Smooth muscle cell (in vitro differentiated cells): ENCODE measurements around the gene ANKRD12. TPM values are rescaled to one million over a fixed set of nuclear protein-coding genes. Genes with fewer than 3 reads are reported as not detected.
"Not testable (repeated sequence)": the region's sequence is repeated elsewhere in the genome, so short reads cannot be mapped to it uniquely, and the experiment has no call there.

Experiments
- DNase-seq: peaks from one replicate; lab custom pipeline; 2025; ENCODE audit not compliant: unreplicated experiment; lab: John Stamatoyannopoulos, UW
- H2AFZ ChIP-seq: fragments of 200-600 bp; sonication (generic); 2 replicates; pipeline ENCODE4 v1.6.0; 2016; ENCODE audit warnings: antibody characterized with exemption, low read depth, mild to moderate bottlenecking
- H3F3A ChIP-seq: fragments of 200-600 bp; sonication (generic); 2 replicates; pipeline ENCODE4 v1.6.0; 2017; ENCODE audit warnings: antibody characterized with exemption, low read depth
- H3K27ac ChIP-seq: fragments of 200-600 bp; sonication (generic); 2 replicates; pipeline ENCODE4 v1.5.1; 2016; ENCODE audit warnings: low read depth, mild to moderate bottlenecking
- H3K27me3 ChIP-seq: fragments of 200-600 bp; sonication (generic); 2 replicates; pipeline ENCODE4 v1.6.1; 2016; ENCODE audit warnings: low read depth, mild to moderate bottlenecking
- H3K36me3 ChIP-seq: fragments of 200-600 bp; sonication (generic); 2 replicates; pipeline ENCODE4 v1.5.1; 2016; ENCODE audit warnings: low read depth
- H3K4me1 ChIP-seq: fragments of 200-600 bp; sonication (generic); 2 replicates; pipeline ENCODE4 v1.5.1; 2016; ENCODE audit warnings: low read depth
- H3K4me2 ChIP-seq: fragments of 200-600 bp; sonication (generic); 2 replicates; pipeline ENCODE4 v1.6.0; 2016; ENCODE audit warnings: mild to moderate bottlenecking
- H3K4me3 ChIP-seq: fragments of 200-600 bp; sonication (generic); 2 replicates; pipeline ENCODE4 v1.5.1; 2016; ENCODE audit warnings: mild to moderate bottlenecking
- H3K79me2 ChIP-seq: fragments of 200-600 bp; sonication (generic); 2 replicates; pipeline ENCODE4 v1.6.0; 2016; ENCODE audit warnings: low read depth, mild to moderate bottlenecking
- H3K9ac ChIP-seq: fragments of 200-600 bp; sonication (generic); 2 replicates; pipeline ENCODE4 v1.6.0; 2016; ENCODE audit warnings: low read depth
- H3K9me3 ChIP-seq: fragments of 200-600 bp; sonication (generic); replicated peaks from 2 replicates; pipeline ENCODE4 v1.5.1; 2016; ENCODE audit warnings: low read depth
- H4K20me1 ChIP-seq: fragments of 200-600 bp; sonication (generic); 2 replicates; pipeline ENCODE4 v1.6.0; 2016; ENCODE audit warnings: low read depth
- WGBS: methylation state at CpG from one replicate; pipeline ENCODE4 v1.1.7; 2016; ENCODE audit warnings: low lambda C conversion rate; 5-methylcytosine and 5-hydroxymethylcytosine counted together
- polyA plus RNA-seq: library from polyadenylated mRNA; unstranded; fragments of >200 nt; fragmentation: Nextera tagmentation; extraction: Ambion mirVana; gene quantifications from 2 replicates; pipeline ENCODE4 v1.2.1, GENCODE V29; 2016
- total RNA-seq: library from RNA; depleted of rRNA; stranded (reverse); fragments of >200 nt; gene quantifications from 2 replicates; pipeline ENCODE4 v1.2.3, GENCODE V29; 2014
- TF ChIP-seq, protein P1 (sequence below): fragments of 200-600 bp; sonication (generic); IDR thresholded peaks from 2 replicates; pipeline ENCODE4 v1.5.1; 2017; ENCODE audit warnings: borderline replicate concordance, mild to moderate bottlenecking, antibody characterized with exemption; ENCODE audit not compliant: insufficient read depth, poor library complexity, severe bottlenecking

The ANKRD12 gene
- total and polyA plus RNA-seq, 2 experiments from 2014 or later: 28.8 to 43.7 TPM

DNA sequence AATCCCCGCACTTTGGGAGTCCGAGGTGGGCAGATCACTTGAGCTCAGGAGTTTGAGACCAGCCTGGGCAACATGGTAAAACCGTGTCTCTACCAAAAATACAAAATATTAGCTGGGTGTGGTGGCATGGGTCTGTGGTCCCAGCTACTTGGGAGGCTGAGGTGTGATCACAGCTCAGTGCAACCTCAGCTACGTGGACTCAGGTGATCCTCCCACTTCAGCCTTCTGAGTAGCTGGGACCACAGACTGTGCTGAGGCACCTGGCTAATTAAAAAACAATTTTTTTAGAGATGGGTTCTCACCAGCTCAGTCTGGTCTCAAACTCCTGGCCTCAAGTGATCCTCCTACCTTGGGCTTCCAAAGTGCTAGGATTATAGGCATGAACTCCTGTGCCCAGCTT, 23.4 kb downstream of the ANKRD12 start:
- no peak overlapping the region for H3K4me2 ChIP-seq
- H3K9me3 ChIP-seq: peaks cover 3% of the 10 kb centered on the region
- TF ChIP-seq, protein P1, sequence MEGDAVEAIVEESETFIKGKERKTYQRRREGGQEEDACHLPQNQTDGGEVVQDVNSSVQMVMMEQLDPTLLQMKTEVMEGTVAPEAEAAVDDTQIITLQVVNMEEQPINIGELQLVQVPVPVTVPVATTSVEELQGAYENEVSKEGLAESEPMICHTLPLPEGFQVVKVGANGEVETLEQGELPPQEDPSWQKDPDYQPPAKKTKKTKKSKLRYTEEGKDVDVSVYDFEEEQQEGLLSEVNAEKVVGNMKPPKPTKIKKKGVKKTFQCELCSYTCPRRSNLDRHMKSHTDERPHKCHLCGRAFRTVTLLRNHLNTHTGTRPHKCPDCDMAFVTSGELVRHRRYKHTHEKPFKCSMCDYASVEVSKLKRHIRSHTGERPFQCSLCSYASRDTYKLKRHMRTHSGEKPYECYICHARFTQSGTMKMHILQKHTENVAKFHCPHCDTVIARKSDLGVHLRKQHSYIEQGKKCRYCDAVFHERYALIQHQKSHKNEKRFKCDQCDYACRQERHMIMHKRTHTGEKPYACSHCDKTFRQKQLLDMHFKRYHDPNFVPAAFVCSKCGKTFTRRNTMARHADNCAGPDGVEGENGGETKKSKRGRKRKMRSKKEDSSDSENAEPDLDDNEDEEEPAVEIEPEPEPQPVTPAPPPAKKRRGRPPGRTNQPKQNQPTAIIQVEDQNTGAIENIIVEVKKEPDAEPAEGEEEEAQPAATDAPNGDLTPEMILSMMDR: no peak
- H3F3A ChIP-seq: no peaks in the 10 kb centered on the region
- no peaks in the 10 kb centered on the region for H3K36me3 ChIP-seq
- no peak overlapping the region for H3K9ac ChIP-seq
- H3K4me3 ChIP-seq: no peak overlapping the region
- H3K27ac ChIP-seq: no peak overlapping the region
- no peaks in the 10 kb centered on the region for H3K4me1 ChIP-seq
- 90% methylated on average over 4 of the region's 4 CpGs for WGBS
- no peak for DNase-seq
- no peak overlapping the region for H2AFZ ChIP-seq
- H3K27me3 ChIP-seq: no peaks in the 10 kb centered on the region
- H4K20me1 ChIP-seq: peaks cover 70% of the 10 kb centered on the region
- H3K79me2 ChIP-seq: peaks cover 94% of the 10 kb centered on the region

DNA sequence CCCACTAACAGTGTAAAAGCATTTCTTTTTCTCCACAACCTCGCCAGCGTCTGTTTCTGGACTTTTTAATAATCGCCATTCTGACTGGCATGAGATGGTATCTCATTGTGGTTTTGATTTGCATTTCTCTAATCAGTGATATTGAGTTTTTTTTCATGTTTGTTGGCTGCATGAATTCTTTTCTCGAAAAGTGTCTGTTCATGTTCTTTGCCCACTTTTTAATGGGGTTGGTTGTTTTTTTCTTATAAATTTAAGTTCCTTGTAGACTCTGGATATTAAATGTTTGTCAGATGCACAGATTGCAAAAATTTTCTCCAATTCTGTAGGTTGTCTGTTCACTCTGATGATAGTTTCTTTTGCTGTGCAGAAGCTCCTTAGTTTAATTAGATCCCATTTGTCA, 26.1 kb downstream of the ANKRD12 start:
- H3K27me3 ChIP-seq, H3K9me3 ChIP-seq, H3F3A ChIP-seq, H3K27ac ChIP-seq, H3K36me3 ChIP-seq, H2AFZ ChIP-seq, DNase-seq, H3K4me3 ChIP-seq, H3K4me1 ChIP-seq, H3K9ac ChIP-seq, H3K4me2 ChIP-seq: not testable (repeated sequence)
- Histone ChIP-seq H4K20me1 (peaks cover 50% of the 10 kb centered on the region), H3K79me2 (peaks cover 76% of the 10 kb centered on the region)
- WGBS: 97% methylated on average over 4 of the region's 4 CpGs

DNA sequence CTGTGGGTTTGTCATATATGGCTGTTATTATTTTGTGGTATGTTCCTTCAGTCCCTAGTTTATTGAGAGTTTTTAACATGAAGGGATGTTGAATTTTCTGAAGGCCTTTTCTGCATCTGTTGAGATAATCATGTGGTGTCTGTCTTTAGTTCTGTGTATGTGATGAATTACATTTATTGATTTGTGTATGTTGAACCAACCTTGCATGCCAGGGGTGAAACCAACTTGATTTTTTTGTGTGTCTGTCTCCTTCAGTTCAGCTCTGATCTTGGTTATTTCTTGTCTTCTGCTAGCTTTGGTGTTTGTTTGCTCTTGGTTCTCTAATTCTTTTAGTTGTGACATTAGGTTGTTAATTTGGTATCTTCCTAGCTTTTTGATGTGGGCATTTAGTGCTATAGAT, 27.6 kb downstream of the ANKRD12 start:
- not testable (repeated sequence) for H2AFZ ChIP-seq, H3K4me2 ChIP-seq, H3K27ac ChIP-seq, H3K4me3 ChIP-seq, H3K9ac ChIP-seq, H3K4me1 ChIP-seq, H3F3A ChIP-seq, DNase-seq, H3K9me3 ChIP-seq, H3K27me3 ChIP-seq, H3K36me3 ChIP-seq
- Histone ChIP-seq H4K20me1 (peaks cover 46% of the 10 kb centered on the region), H3K79me2 (peaks cover 72% of the 10 kb centered on the region)

DNA sequence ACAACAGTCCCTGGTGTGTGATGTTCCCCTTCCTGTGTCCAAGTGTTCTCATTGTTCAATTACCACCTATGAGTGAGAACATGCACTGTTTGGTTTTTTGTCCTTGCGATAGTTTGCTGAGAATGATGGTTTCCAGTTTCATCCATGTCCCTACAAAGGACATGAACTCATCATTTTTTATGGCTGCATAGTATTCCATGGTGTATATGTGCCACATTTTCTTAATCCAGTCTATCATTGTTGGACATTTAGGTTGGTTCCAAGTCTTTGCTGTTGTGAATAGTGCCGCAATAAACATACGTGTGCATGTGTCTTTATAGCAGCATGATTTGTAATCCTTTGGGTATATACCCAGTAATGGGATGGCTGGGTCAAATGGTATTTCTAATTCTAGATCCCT, 29.3 kb downstream of the ANKRD12 start:
- not testable (repeated sequence) for H3K27me3 ChIP-seq, DNase-seq, H3K4me3 ChIP-seq, H3K27ac ChIP-seq, H3K4me2 ChIP-seq, H3K36me3 ChIP-seq, H2AFZ ChIP-seq, H3F3A ChIP-seq, H3K4me1 ChIP-seq, H3K9ac ChIP-seq, H3K9me3 ChIP-seq
- WGBS: 94% methylated on average over 3 of the region's 3 CpGs
- peaks cover 67% of the 10 kb centered on the region for H3K79me2 ChIP-seq
- peaks cover 44% of the 10 kb centered on the region for H4K20me1 ChIP-seq

DNA sequence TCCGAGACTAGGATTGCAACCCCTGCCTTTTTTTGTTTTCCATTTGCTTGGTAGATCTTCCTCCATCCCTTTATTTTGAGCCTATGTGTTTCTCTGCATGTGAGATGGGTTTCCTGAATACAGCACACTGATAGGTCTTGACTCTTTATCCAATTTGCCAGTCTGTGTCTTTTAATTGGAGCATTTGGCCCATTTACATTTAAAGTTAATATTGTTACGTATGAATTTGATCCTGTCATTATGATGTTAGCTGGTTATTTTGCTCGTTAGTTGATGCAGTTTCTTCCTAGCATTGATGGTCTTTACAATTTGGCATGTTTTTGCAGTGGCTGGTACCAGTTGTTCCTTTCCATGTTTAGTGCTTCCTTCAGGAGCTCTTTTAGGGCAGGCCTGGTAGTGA, 32.9 kb downstream of the ANKRD12 start:
- not testable (repeated sequence) for H3K4me1 ChIP-seq, H3K36me3 ChIP-seq, H3K9me3 ChIP-seq, H3K9ac ChIP-seq, H3F3A ChIP-seq, H3K4me3 ChIP-seq, H3K27ac ChIP-seq, H2AFZ ChIP-seq, H3K4me2 ChIP-seq, H3K27me3 ChIP-seq, DNase-seq
- Histone ChIP-seq H4K20me1 (peaks cover 61% of the 10 kb centered on the region), H3K79me2 (peaks cover 68% of the 10 kb centered on the region)
- WGBS: 91% methylated on average over 3 of the region's 3 CpGs

DNA sequence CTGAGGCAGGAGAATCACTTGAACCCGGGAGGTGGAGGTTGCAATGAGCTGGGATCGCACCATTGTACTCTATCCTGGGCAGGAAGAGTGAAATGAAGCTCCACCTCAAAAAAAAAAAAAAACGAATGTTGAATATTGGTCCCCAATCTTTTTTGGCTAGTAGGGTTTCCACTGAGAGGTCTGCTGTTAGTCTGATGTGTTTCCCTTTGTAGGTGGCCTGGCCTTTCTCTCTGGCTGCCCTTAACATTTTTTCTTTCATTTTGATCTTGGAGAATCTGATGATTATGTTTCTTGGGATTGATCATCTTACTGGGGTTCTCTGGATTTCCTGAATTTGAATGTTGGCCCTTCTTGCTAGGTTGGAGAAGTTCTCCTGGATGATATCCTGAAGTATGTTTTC, 35.3 kb downstream of the ANKRD12 start:
- H3K27ac ChIP-seq, H2AFZ ChIP-seq, H3K36me3 ChIP-seq, H3K9ac ChIP-seq, H3K4me1 ChIP-seq, H3K4me3 ChIP-seq, DNase-seq, H3K27me3 ChIP-seq, H3F3A ChIP-seq, H3K4me2 ChIP-seq, H3K9me3 ChIP-seq: not testable (repeated sequence)
- H3K79me2 ChIP-seq: peaks cover 82% of the 10 kb centered on the region
- H4K20me1 ChIP-seq: peaks cover 81% of the 10 kb centered on the region
- 95% methylated on average over 3 of the region's 3 CpGs for WGBS
